Stimulated activated CD8-positive, alpha-beta memory T cell treated with anti-CD3 and anti-CD28 coated beads, Interleukin-15, amount 100 ng/mL, for 1 hour (primary cell): ENCODE data around the gene ALKBH4.
"Not testable (repeated sequence)": the region's sequence is repeated elsewhere in the genome, so short reads cannot be mapped to it uniquely, and the experiment has no call there.

ENCODE experiments used
- DNase-seq: peaks from one replicate; pipeline ENCODE4 v3.0.0-alpha.2; 2020; ENCODE audit warnings: low read depth

The ALKBH4 gene

GRCh38 chr7:102426268-102427018 is 38.2 kb downstream of the ALKBH4 start:
- peak; percentile 33 for DNase-seq

- peak; percentile 68 for DNase-seq
Measured at GRCh38 chr7:102425639-102426267, 38.9 kb downstream of the ALKBH4 start.

DNA sequence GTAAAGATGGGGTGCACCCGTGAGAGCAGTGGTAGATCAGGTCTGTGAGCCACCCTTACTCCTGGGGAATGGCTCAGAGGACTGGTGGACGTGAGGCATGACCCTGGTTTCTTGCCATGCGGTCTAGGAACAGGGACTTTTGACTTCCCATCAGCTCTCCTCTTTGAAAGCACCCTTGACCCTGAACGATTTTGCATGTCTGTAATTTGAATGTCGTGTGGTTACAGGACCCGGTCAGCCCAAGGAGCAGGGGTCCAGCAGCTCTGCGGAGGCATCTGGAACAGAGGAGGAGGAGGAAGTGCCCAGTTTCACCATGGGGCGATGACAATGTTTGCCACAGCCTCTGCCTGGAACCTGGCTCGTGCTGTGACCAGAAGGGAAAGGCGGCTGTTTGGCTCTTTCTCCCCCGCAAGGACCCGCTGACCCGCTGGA is 39.9 kb downstream of the ALKBH4 start:
- DNase-seq, result no peak

DNA sequence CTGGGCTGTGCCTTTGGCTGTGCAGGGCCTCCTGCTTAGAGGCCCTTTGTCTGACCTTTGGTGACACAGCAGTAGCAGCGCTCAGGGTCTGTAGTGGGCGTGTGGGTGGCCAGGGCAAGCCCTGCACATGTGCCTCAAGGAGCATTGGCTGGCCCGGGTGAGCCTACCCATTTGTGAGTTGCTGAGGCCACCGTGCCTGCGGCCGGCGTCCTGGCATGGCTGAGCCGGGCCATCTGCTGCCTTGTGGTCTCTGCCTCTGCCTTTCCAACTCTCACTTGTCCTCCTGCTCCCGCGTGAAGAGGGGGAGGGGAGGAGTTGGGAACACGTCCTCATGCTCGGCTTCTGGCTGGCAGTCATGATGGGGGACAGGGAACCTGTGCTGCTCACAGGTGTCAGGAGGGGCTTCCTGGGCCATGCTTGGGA is 40.5 kb downstream of the ALKBH4 start:
- no peak for DNase-seq

DNA sequence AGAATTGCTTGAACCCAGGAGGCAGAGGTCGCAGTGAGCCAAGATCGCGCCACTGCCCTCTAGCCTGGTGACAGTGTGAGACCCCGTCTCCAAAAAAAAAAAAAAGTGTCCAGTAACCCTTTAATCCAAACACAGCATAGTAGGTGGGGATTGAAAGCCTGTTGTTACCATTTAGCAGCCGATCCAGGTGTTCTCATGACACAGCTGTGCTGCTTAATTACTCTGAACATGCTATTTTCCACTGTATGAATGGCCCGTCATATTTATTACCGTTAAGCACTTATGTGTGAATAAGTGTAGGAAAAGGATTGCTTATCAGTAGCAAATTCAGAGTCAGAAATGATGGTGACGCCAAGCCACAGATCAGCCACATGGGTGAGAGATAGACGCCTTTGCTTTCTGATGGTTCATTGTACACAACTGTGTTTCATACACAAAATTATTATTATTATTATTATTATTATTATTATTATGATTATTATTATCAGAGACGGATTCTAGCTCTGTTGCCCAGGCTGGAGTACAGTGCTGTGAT is 42.9 kb downstream of the ALKBH4 start:
- no peak for DNase-seq

- no peak for DNase-seq
Measured at GRCh38 chr7:102418592-102418991, 46.1 kb downstream of the ALKBH4 start.

DNA sequence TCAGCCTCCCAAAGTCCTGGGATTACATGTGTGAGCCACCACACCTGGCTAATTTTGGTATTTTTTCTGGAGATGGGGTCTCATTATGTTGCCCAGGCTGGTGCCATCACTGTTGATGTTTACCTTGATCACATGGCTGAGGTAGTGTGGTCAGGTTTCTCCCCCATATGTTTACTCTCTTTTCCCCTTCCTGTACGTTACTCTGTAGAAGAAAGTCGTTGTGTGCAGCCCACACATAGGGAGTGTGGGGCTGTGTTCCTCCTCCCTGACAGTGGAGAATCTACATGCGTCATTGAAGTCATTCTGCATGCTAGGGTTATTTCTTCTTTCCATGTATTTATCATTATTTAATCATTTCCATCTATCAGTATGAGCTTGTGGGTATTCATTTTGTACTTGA is 47.6 kb downstream of the ALKBH4 start:
- DNase-seq, result no peak

DNA sequence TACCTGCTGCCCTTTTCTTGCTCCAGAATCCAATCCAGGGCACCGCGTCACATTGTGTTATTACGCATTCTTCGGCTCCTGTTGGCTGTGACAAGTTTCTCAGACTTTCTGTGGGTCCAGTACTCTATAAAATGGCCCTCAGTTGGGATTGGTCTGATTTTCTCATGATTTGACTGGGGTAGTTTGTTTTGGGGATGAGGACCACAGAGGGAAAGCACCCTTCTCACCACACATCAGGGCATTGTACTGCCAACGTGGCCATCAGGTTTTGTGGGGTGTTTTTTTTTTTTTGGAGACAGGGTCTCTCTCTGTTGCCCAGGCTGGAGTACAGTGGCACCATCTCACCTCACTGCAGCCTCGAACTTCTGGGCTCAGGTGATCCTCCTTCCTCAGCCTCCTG is 48.3 kb downstream of the ALKBH4 start:
- no peak for DNase-seq

DNA sequence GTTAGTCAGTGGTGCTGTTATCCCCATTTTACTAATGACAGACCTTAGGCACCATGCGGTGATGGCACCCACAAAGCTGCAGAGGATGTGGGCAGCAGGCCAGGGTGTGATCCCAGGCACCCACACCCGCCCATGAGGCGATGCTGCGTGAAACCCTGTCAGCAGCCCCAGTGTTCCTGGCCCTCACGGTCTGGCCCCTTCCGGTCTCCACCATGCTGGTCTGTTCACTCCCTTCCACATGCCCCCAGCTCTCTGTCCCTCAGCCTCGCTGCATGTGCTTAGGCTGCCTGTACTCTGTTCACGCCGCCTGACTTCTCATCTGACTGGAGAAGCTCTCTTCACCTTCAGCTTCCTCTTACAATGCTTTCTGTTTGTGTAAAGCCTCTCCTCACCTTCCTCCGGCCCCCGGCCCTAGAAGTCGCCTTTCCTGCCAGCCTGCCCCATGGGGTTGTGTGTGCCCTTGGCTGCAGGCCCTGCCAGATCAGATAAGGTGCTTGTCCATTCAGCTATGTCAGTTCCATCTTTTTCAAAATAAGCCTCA is 48.9 kb downstream of the ALKBH4 start:
- DNase-seq, result peak; percentile 20

DNA sequence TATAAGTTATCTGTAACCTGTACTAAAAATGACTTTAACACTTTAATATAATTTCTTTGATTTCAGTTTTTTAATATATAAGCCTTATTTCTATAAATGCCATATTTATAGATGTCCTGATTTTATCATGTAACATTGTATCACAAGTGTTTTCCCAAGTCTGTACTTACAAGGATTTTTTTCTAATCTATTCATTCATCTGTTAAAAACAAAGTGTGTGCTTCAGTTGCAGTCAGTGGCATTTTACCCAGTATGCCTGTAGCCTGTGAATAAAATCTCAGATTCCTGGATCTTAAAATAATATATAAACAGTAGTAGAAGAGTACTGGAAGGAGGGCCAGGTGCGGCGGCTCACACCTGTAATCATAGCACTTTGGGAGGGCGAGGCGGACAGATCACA is 51.1 kb downstream of the ALKBH4 start:
- no peak for DNase-seq

- no peak for DNase-seq
Measured at GRCh38 chr7:102413091-102413490, 51.6 kb downstream of the ALKBH4 start.

DNA sequence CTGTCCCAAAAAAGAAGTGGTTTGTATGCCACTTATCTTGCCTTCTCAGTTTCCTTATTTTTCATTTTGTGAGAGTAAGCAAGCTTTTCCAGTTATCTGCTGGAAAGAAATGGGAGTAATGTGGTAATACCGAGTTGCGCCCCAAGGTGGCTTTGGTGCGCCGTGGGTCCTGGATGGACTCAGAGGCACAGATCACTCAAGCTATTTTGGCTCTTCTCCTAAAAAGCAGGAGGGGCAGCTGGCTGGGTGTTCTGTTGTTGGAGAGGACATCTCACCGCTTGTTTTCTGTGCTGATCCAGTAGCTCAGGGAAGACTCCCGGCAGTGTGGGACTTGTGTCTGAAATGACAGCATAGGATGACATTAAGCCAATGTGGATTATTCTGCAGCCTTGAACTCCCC is 52.1 kb downstream of the ALKBH4 start:
- peak; percentile 33 for DNase-seq

GRCh38 chr7:102410918-102411317 is 53.7 kb downstream of the ALKBH4 start:
- DNase-seq, result no peak

DNA sequence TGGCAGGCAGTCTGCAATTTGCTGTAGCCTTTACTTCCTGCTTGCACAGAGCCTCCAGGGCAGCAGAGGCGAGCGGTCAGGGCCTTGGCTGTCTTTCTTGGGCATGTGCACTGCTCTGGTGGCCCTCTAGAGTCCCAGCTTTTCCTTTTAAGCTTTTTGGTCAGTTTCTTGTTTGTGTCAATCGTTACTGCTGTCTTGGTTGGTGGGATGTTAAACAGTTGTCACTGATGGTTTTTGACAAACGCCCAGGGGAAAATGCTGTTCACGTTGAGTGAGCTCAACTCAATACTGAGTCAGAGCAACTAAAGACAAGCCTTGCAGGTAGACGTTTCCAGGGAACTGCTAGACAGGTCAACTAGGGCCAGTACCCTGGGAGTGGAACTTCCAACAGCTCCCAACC is 54.5 kb downstream of the ALKBH4 start:
- no peak for DNase-seq

- DNase-seq, result no peak
Measured at GRCh38 chr7:102409340-102409739, 55.3 kb downstream of the ALKBH4 start.

- DNase-seq, result not testable (repeated sequence)
Measured at GRCh38 chr7:102408530-102408929, 56.1 kb downstream of the ALKBH4 start.

- no peak for DNase-seq
Measured at GRCh38 chr7:102407910-102408309, 56.8 kb downstream of the ALKBH4 start.
